ENCODE measurements around the gene NEAT1.

Gene NEAT1

GRCh38 chr11:65377036-65377435 is 45.6 kb upstream of the NEAT1 start:
- Histone ChIP-seq H3K9ac (no peak overlapping the region), H3K4me2 (ENCODE audit: low read length) (no peak overlapping the region), H3K79me2 (peaks cover 2% of the 10 kb centered on the region), H3K4me3 (ENCODE audit: low read depth, low read length) (no peak overlapping the region), H2AFZ (no peak overlapping the region), H3K27ac (no peak overlapping the region), H3K9me3 (ENCODE audit: control insufficient read depth, low read length) (no peaks in the 10 kb centered on the region), H3K36me3 (ENCODE audit: control insufficient read depth, insufficient read depth, low read length) (no peaks in the 10 kb centered on the region), H3K4me1 (peaks cover 3% of the 10 kb centered on the region), H3K27me3 (ENCODE audit: control insufficient read depth, insufficient read depth, low read length) (no peaks in the 10 kb centered on the region)
- TF ChIP-seq, protein P1, sequence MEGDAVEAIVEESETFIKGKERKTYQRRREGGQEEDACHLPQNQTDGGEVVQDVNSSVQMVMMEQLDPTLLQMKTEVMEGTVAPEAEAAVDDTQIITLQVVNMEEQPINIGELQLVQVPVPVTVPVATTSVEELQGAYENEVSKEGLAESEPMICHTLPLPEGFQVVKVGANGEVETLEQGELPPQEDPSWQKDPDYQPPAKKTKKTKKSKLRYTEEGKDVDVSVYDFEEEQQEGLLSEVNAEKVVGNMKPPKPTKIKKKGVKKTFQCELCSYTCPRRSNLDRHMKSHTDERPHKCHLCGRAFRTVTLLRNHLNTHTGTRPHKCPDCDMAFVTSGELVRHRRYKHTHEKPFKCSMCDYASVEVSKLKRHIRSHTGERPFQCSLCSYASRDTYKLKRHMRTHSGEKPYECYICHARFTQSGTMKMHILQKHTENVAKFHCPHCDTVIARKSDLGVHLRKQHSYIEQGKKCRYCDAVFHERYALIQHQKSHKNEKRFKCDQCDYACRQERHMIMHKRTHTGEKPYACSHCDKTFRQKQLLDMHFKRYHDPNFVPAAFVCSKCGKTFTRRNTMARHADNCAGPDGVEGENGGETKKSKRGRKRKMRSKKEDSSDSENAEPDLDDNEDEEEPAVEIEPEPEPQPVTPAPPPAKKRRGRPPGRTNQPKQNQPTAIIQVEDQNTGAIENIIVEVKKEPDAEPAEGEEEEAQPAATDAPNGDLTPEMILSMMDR (IDR thresholded peaks at IDR 0.05) = no peak

DNA sequence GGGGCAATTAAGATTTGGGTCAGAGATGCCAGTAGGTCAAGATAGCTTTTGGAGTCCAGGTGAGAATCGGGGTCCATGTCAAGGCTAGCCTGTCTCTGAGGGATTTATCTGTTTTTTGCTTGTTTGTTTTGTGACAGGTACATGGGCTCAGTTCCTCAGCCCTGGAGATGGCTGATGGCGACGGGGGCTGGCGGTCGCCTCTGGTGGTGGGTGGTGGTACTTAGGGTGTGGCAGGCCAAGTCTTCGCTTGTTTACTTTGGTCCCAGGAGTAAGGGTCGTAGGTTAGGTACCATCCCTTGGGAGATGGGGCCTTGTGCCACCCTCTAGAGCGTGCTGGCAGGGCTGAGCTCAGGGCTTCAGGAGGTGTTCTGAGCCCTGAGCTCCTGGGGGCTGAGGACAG is 44.8 kb upstream of the NEAT1 start:
- no peaks in the 10 kb centered on the region for H3K9me3 ChIP-seq (ENCODE audit: control insufficient read depth, low read length)
- TF ChIP-seq, protein P1 (IDR thresholded peaks at IDR 0.05) = no peak
- H3K4me2 ChIP-seq (ENCODE audit: low read length) = no peak overlapping the region
- H2AFZ ChIP-seq = no peak overlapping the region
- H3K27me3 ChIP-seq (ENCODE audit: control insufficient read depth, insufficient read depth, low read length) = no peaks in the 10 kb centered on the region
- no peaks in the 10 kb centered on the region for H3K36me3 ChIP-seq (ENCODE audit: control insufficient read depth, insufficient read depth, low read length)
- H3K4me1 ChIP-seq = peaks cover 3% of the 10 kb centered on the region
- H3K79me2 ChIP-seq = peaks cover 2% of the 10 kb centered on the region
- no peak overlapping the region for H3K4me3 ChIP-seq (ENCODE audit: low read depth, low read length)
- H3K9ac ChIP-seq = no peak overlapping the region
- no peak overlapping the region for H3K27ac ChIP-seq

GRCh38 chr11:65378208-65378927 is 44.2 kb upstream of the NEAT1 start:
- Histone ChIP-seq H3K9me3 (ENCODE audit: control insufficient read depth, low read length) (no peaks in the 10 kb centered on the region), H3K27ac (no peak overlapping the region), H3K36me3 (ENCODE audit: control insufficient read depth, insufficient read depth, low read length) (no peaks in the 10 kb centered on the region), H3K4me3 (ENCODE audit: low read depth, low read length) (no peak overlapping the region), H3K4me2 (ENCODE audit: low read length) (no peak overlapping the region), H3K9ac (no peak overlapping the region), H3K4me1 (peaks cover 7% of the 10 kb centered on the region), H3K27me3 (ENCODE audit: control insufficient read depth, insufficient read depth, low read length) (no peaks in the 10 kb centered on the region), H2AFZ (no peak overlapping the region), H3K79me2 (peaks cover 2% of the 10 kb centered on the region)
- TF ChIP-seq, protein P1 (IDR thresholded peaks at IDR 0.05) = no peak

- TF ChIP-seq, protein P1 (IDR thresholded peaks at IDR 0.05) = no peak
- peaks cover 7% of the 10 kb centered on the region for H3K4me1 ChIP-seq
- H3K9me3 ChIP-seq (ENCODE audit: control insufficient read depth, low read length) = no peaks in the 10 kb centered on the region
- no peak overlapping the region for H2AFZ ChIP-seq
- no peaks in the 10 kb centered on the region for H3K27me3 ChIP-seq (ENCODE audit: control insufficient read depth, insufficient read depth, low read length)
- no peak overlapping the region for H3K4me2 ChIP-seq (ENCODE audit: low read length)
- H3K9ac ChIP-seq = no peak overlapping the region
- peaks cover 2% of the 10 kb centered on the region for H3K79me2 ChIP-seq
- H3K27ac ChIP-seq = no peak overlapping the region
- no peak overlapping the region for H3K4me3 ChIP-seq (ENCODE audit: low read depth, low read length)
- no peaks in the 10 kb centered on the region for H3K36me3 ChIP-seq (ENCODE audit: control insufficient read depth, insufficient read depth, low read length)
Measured at GRCh38 chr11:65378928-65379638, 43.5 kb upstream of the NEAT1 start.
